ENCODE data around the gene SOHLH1. TPM values are rescaled to one million over a fixed set of nuclear protein-coding genes. Genes with fewer than 3 reads are reported as not detected.

Gene SOHLH1
- total RNA-seq, 2 experiments from 2014 or later: not detected

GRCh38 chr9:135663451-135663770 lies 35.9 kb downstream of the SOHLH1 start:
- no peaks in the 10 kb centered on the region for H3K9me3 ChIP-seq (ENCODE audit: low read length)
- H3K4me3 ChIP-seq (ENCODE audit: low read depth, low read length, poor library complexity, severe bottlenecking): no peak overlapping the region
- no peaks in the 10 kb centered on the region for H3K4me1 ChIP-seq (ENCODE audit: insufficient read depth, low read length, poor library complexity, severe bottlenecking)
- no peak overlapping the region for H2AFZ ChIP-seq (ENCODE audit: low read length)
- no peaks in the 10 kb centered on the region for H3K79me2 ChIP-seq (ENCODE audit: insufficient read depth, low read depth, low read length)
- no peaks in the 10 kb centered on the region for H3K9me2 ChIP-seq (ENCODE audit: insufficient read depth, low read length)
- no peaks in the 10 kb centered on the region for H4K20me1 ChIP-seq (ENCODE audit: insufficient read depth, low read length)
- no TSS peak for BruUV-seq (replicated peaks)
- no peak overlapping the region for H3K4me2 ChIP-seq (ENCODE audit: low read length)
- ChIA-PET POLR2A (no interaction called here), CTCF (ENCODE audit: unreplicated experiment) (no interaction called here)
- no peaks in the 10 kb centered on the region for H3K36me3 ChIP-seq (ENCODE audit: insufficient read depth, low read length)
- no peak for DNase-seq (ENCODE audit: low spot score)
- TF ChIP-seq EZH2phosphoT487 (IDR thresholded peaks at IDR 0.05; ENCODE audit: borderline replicate concordance, low read depth, low read length) (no peak), CTCF (conservative IDR thresholded peaks at IDR 0.05; ENCODE audit: low read length) (no peak)
- H3K27ac ChIP-seq (ENCODE audit: low read depth, low read length, poor library complexity, severe bottlenecking): no peak overlapping the region
- intact Hi-C loops (cut with micrococcal nuclease; ENCODE audit: unreplicated experiment): no loop called here

DNA sequence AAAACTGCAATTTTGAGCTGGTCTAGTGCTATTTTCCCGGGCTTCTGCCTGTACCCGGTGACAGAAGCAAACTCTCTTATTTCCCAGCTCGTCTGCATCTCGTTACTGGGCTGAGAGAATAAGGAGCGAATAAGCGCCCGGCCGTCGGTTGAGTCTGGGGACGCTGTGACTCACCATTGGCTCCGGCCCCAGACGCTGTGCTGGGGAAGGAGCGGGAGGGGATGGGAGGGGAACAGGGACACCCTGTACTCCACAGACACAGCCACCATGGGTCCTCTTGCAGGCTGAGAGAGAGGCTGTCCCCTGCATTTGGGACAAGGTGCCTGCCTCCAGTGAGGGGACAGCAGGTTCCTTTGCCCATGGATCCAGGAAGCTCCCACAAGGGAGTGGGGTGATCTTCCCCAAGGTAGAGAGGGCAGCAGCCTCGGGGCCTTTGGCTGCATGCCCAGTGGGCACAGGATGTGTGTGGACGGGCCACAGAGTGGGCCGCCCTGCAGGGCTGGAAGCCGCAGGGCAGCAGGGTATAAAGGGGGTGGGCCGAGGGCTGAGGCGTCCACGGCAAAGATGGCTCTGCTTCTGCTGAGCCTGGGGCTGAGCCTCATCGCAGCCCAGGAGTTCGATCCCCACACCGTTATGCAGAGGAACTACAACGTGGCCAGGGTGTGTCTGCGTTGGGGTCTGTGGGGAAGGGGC lies 36.4 kb downstream of the SOHLH1 start, which contains the start of gene LCN9:
TSS of gene LCN9 (plus strand) at position 552 of the 693 bp plus-strand sequence. CDS start at position 565, 13 bp downstream.
- Histone ChIP-seq H3K79me2 (ENCODE audit: insufficient read depth, low read depth, low read length) (no peaks in the 10 kb centered on the region), H3K4me1 (ENCODE audit: insufficient read depth, low read length, poor library complexity, severe bottlenecking) (no peaks in the 10 kb centered on the region)

More for the DNA sequence above, 36.4 kb downstream of the SOHLH1 start, which contains the start of gene LCN9:
- CTCF ChIA-PET (ENCODE audit: unreplicated experiment): no interaction called here
- Histone ChIP-seq H3K27ac (ENCODE audit: low read depth, low read length, poor library complexity, severe bottlenecking) (no peak within 1 kb of the TSS), H3K9me2 (ENCODE audit: insufficient read depth, low read length) (no peaks in the 10 kb centered on the region), H3K4me2 (ENCODE audit: low read length) (no peak within 1 kb of the TSS), H4K20me1 (ENCODE audit: insufficient read depth, low read length) (no peaks in the 10 kb centered on the region), H3K4me3 (ENCODE audit: low read depth, low read length, poor library complexity, severe bottlenecking) (no peak within 1 kb of the TSS), H2AFZ (ENCODE audit: low read length) (no peak within 1 kb of the TSS), H3K9me3 (ENCODE audit: low read length) (no peaks in the 10 kb centered on the region), H3K36me3 (ENCODE audit: insufficient read depth, low read length) (no peaks in the 10 kb centered on the region)
- no peak for DNase-seq (ENCODE audit: low spot score)
- no peak for TF ChIP-seq EZH2phosphoT487 (IDR thresholded peaks at IDR 0.05; ENCODE audit: borderline replicate concordance, low read depth, low read length)
- TF ChIP-seq CTCF (conservative IDR thresholded peaks at IDR 0.05; ENCODE audit: low read length): no peak
- POLR2A ChIA-PET: no interaction called here
- intact Hi-C loops (cut with micrococcal nuclease; ENCODE audit: unreplicated experiment): no loop called here
- BruUV-seq (replicated peaks): no TSS peak
